ENCODE measurements around the gene UNC13A.

Gene UNC13A

GRCh38 chr19:17692566-17692965, 4.4 kb upstream of the UNC13A start:
- TF ChIP-seq TOX (CRISPR knock-in tag; IDR thresholded peaks at IDR 0.05; ENCODE audit: borderline replicate concordance) (no peak), ZFP3 (CRISPR knock-in tag; IDR thresholded peaks at IDR 0.05) (no peak), PATZ1 (CRISPR knock-in tag; IDR thresholded peaks at IDR 0.05; ENCODE audit: borderline replicate concordance) (no peak), TCF4 (CRISPR knock-in tag; IDR thresholded peaks at IDR 0.05; ENCODE audit: borderline replicate concordance) (no peak), BACH2 (CRISPR knock-in tag; IDR thresholded peaks at IDR 0.05; ENCODE audit: borderline replicate concordance) (no peak), ZFP30 (CRISPR knock-in tag; IDR thresholded peaks at IDR 0.05) (no peak), SNAI2 (CRISPR knock-in tag; IDR thresholded peaks at IDR 0.05) (no peak), ESRRG (CRISPR knock-in tag; IDR thresholded peaks at IDR 0.05) (no peak)
- TF ChIP-seq, protein P1, sequence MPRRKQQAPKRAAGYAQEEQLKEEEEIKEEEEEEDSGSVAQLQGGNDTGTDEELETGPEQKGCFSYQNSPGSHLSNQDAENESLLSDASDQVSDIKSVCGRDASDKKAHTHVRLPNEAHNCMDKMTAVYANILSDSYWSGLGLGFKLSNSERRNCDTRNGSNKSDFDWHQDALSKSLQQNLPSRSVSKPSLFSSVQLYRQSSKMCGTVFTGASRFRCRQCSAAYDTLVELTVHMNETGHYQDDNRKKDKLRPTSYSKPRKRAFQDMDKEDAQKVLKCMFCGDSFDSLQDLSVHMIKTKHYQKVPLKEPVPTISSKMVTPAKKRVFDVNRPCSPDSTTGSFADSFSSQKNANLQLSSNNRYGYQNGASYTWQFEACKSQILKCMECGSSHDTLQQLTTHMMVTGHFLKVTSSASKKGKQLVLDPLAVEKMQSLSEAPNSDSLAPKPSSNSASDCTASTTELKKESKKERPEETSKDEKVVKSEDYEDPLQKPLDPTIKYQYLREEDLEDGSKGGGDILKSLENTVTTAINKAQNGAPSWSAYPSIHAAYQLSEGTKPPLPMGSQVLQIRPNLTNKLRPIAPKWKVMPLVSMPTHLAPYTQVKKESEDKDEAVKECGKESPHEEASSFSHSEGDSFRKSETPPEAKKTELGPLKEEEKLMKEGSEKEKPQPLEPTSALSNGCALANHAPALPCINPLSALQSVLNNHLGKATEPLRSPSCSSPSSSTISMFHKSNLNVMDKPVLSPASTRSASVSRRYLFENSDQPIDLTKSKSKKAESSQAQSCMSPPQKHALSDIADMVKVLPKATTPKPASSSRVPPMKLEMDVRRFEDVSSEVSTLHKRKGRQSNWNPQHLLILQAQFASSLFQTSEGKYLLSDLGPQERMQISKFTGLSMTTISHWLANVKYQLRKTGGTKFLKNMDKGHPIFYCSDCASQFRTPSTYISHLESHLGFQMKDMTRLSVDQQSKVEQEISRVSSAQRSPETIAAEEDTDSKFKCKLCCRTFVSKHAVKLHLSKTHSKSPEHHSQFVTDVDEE (CRISPR knock-in tag; IDR thresholded peaks at IDR 0.05), result no peak
- no peak for ATAC-seq

- ATAC-seq, result no peak; the same call in 2 of the 3 replicates
- TF ChIP-seq, protein P2, sequence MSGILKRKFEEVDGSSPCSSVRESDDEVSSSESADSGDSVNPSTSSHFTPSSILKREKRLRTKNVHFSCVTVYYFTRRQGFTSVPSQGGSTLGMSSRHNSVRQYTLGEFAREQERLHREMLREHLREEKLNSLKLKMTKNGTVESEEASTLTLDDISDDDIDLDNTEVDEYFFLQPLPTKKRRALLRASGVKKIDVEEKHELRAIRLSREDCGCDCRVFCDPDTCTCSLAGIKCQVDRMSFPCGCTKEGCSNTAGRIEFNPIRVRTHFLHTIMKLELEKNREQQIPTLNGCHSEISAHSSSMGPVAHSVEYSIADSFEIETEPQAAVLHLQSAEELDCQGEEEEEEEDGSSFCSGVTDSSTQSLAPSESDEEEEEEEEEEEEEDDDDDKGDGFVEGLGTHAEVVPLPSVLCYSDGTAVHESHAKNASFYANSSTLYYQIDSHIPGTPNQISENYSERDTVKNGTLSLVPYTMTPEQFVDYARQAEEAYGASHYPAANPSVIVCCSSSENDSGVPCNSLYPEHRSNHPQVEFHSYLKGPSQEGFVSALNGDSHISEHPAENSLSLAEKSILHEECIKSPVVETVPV (CRISPR knock-in tag; IDR thresholded peaks at IDR 0.05), result no peak
- TF ChIP-seq GLIS3 (CRISPR knock-in tag; IDR thresholded peaks at IDR 0.05) (no peak), TCF4 (CRISPR knock-in tag; IDR thresholded peaks at IDR 0.05; ENCODE audit: borderline replicate concordance) (no peak), ISL1 (CRISPR knock-in tag; IDR thresholded peaks at IDR 0.05) (no peak), ZFP3 (CRISPR knock-in tag; IDR thresholded peaks at IDR 0.05) (peak; percentile 68; the same call in 1 of the 2 replicates)
Measured at GRCh38 chr19:17688853-17689595, 870 bp upstream of the UNC13A start.

DNA sequence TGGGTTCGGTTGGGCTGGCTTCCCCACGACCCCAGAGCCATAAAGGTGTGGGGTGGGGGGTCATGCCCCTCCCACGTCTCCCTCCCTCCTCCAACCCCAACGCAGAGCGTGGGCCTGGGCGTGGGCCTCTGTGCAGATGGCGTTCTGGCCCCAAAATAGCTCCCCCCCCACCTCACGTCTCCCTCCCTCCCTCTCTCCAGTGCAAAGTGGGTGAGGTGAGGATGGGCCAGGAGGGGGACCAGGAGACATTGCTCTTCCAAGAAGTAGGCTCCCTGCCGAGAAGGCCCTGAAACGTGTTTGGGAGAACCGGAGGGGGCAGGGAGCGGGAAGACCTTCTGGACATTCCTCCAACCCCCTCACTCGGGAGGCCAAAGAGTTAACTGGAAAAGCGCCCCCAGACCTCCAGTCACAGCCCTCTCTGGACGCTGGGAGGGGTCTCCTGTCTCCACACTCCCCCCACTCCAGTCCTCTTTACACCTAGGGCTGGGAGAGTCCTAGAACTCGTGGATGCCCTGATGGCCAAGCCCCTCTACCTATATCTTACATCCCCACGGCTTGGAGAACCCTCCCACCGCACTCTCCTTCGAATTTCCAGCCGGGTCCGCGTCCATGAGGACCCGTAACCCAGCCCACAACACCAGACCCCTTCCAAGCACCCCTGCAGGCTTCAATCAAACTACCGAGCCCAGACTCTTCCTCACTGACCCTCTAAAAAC, 855 bp downstream of the UNC13A start:
- TF ChIP-seq TOX (CRISPR knock-in tag; IDR thresholded peaks at IDR 0.05; ENCODE audit: borderline replicate concordance) (no peak), PPARA (CRISPR knock-in tag; IDR thresholded peaks at IDR 0.05; ENCODE audit: borderline replicate concordance) (no peak), BACH2 (CRISPR knock-in tag; IDR thresholded peaks at IDR 0.05; ENCODE audit: borderline replicate concordance) (no peak)
- TF ChIP-seq, protein P2 (CRISPR knock-in tag; IDR thresholded peaks at IDR 0.05), result no peak

DNA sequence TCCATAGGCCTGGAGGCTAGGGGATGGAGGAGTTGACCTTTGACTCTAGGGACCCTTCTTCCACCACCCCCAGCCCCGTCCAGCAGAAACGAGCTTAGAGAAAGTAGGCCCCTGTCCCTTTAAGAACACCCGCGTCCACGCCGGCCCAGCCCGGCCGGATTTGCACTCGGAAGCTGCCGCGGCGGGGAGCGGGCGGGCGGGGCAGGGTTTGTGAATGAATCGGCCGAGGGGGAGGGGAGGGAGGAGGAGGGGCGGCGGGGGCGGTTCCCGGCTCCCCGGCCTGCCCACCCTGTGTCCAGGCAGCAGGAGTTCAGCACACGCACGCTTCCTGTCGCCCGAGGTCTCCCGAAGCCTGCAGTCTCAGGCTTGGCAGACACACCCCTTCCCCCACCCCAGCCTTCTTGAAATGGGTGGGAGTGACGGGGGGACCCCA, 1.5 kb downstream of the UNC13A start:
- TF ChIP-seq ZNF8 (CRISPR knock-in tag; IDR thresholded peaks at IDR 0.05), result no peak
- TF ChIP-seq, protein P1 (CRISPR knock-in tag; IDR thresholded peaks at IDR 0.05), result no peak
- TF ChIP-seq, protein P3, sequence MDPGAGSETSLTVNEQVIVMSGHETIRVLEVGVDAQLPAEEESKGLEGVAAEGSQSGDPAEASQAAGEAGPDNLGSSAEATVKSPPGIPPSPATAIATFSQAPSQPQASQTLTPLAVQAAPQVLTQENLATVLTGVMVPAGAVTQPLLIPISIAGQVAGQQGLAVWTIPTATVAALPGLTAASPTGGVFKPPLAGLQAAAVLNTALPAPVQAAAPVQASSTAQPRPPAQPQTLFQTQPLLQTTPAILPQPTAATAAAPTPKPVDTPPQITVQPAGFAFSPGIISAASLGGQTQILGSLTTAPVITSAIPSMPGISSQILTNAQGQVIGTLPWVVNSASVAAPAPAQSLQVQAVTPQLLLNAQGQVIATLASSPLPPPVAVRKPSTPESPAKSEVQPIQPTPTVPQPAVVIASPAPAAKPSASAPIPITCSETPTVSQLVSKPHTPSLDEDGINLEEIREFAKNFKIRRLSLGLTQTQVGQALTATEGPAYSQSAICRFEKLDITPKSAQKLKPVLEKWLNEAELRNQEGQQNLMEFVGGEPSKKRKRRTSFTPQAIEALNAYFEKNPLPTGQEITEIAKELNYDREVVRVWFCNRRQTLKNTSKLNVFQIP (CRISPR knock-in tag; IDR thresholded peaks at IDR 0.05; ENCODE audit: borderline replicate concordance, low read depth), result no peak
- no peak for TF ChIP-seq ESRRG (CRISPR knock-in tag; IDR thresholded peaks at IDR 0.05)
- TF ChIP-seq RARB (CRISPR knock-in tag; IDR thresholded peaks at IDR 0.05), result no peak
- no peak for ATAC-seq

More for the DNA sequence above, 855 bp downstream of the UNC13A start:
- ATAC-seq, result no peak
